CD14-positive monocyte (primary cell): ENCODE results near the gene C17orf50. TPM values are rescaled to one million over a fixed set of nuclear protein-coding genes. Genes with fewer than 3 reads are reported as not detected.

ENCODE experiments used
- DNase-seq, 3 donors: peaks; one replicate each; pipeline ENCODE4 v3.0.0-alpha.2; 2011 to 2022
- H2AFZ ChIP-seq: 2 replicates; pipeline ENCODE4 v1.6.0; 2012; ENCODE audit warnings: mild to moderate bottlenecking, low read depth, low read length, inconsistent platforms; ENCODE audit not compliant: insufficient read depth, poor library complexity, severe bottlenecking
- H3K27ac ChIP-seq, 2 donors: 1 replicate in 1 of 2; 2 replicates in 1 of 2; pipeline ENCODE4 v1.5.1; 2012 to 2013; ENCODE audit warnings: low read length in 2 of 2, control low read depth in 1 of 2, inconsistent platforms in 1 of 2, low read depth in 1 of 2, mild to moderate bottlenecking in 1 of 2
- H3K27me3 ChIP-seq, 2 donors: one replicate each; pipeline versions ENCODE4 v1.6.0 to v1.6.1; 2011 to 2013; ENCODE audit warnings: low read length in 2 of 2; ENCODE audit not compliant: control insufficient read depth in 2 of 2, insufficient read depth in 2 of 2
- H3K36me3 ChIP-seq, 2 donors: replicated peaks in 1 of 2; 1 replicate in 1 of 2; 2 replicates in 1 of 2; pipeline versions ENCODE4 v1.5.1 to v1.6.1; 2012 to 2013; ENCODE audit warnings: low read length in 2 of 2, control low read depth in 1 of 2, inconsistent platforms in 1 of 2, mild to moderate bottlenecking in 1 of 2; ENCODE audit not compliant: insufficient read depth in 2 of 2, control insufficient read depth in 1 of 2
- H3K4me1 ChIP-seq, 2 donors: 1 replicate in 1 of 2; 2 replicates in 1 of 2; pipeline versions ENCODE4 v1.5.1 to v1.6.1; 2012 to 2013; ENCODE audit warnings: low read length in 2 of 2, control low read depth in 1 of 2, inconsistent platforms in 1 of 2, mild to moderate bottlenecking in 1 of 2, moderate library complexity in 1 of 2; ENCODE audit not compliant: insufficient read depth in 2 of 2, control insufficient read depth in 1 of 2
- H3K4me2 ChIP-seq: replicated peaks from 2 replicates; pipeline ENCODE3; 2012; ENCODE audit warnings: low read length, moderate library complexity, mild to moderate bottlenecking; ENCODE audit not compliant: poor library complexity, severe bottlenecking; ENCODE audit errors: extremely low read depth
- H3K4me3 ChIP-seq, 3 experiments: fragments of 200-600 bp in 1 of 3; sonication (generic) in 1 of 3; replicated peaks in 1 of 3; 1 replicate in 2 of 3; 2 replicates in 1 of 3; pipeline ENCODE4 v1.5.1; 2011 to 2013; ENCODE audit warnings: low read length in 3 of 3, mild to moderate bottlenecking in 3 of 3, control low read depth in 2 of 3, low read depth in 2 of 3, inconsistent platforms in 1 of 3, moderate library complexity in 1 of 3
- H3K79me2 ChIP-seq: 2 replicates; pipeline ENCODE4 v1.6.0; 2012; ENCODE audit warnings: mild to moderate bottlenecking, control low read depth, inconsistent platforms, low read length, moderate library complexity; ENCODE audit not compliant: insufficient read depth
- H3K9ac ChIP-seq: 2 replicates; pipeline ENCODE4 v1.6.0; 2017; ENCODE audit warnings: low read length, mild to moderate bottlenecking; ENCODE audit not compliant: insufficient read depth, poor library complexity, severe bottlenecking
- H3K9me3 ChIP-seq, 2 donors: replicated peaks in 1 of 2; 1 replicate in 1 of 2; 2 replicates in 1 of 2; pipeline versions ENCODE4 v1.5.1 to v1.6.1; 2012 to 2013; ENCODE audit warnings: low read length in 2 of 2, control low read depth in 1 of 2; ENCODE audit not compliant: control insufficient read depth in 1 of 2, insufficient read depth in 1 of 2
- H4K20me1 ChIP-seq: 2 replicates; pipeline ENCODE4 v1.6.0; 2012; ENCODE audit warnings: mild to moderate bottlenecking, low read length, control low read depth, moderate library complexity; ENCODE audit not compliant: insufficient read depth
- H3K27ac Mint-ChIP-seq, 7 donors: one replicate each; pipeline ENCODE4 v1.8.0; 2020; ENCODE audit warnings: mild to moderate bottlenecking in 7 of 7, mixed read lengths in 7 of 7, moderate library complexity in 6 of 7, inconsistent platforms in 2 of 7
- H3K27me3 Mint-ChIP-seq, 3 donors: one replicate each; pipeline ENCODE4 v1.8.0; 2021 to 2022; ENCODE audit warnings: low read depth in 3 of 3, mild to moderate bottlenecking in 3 of 3, mixed read lengths in 3 of 3, moderate library complexity in 3 of 3, inconsistent platforms in 1 of 3
- H3K36me3 Mint-ChIP-seq, 2 donors: one replicate each; pipeline ENCODE4 v1.8.0; 2020; ENCODE audit warnings: mixed read lengths in 2 of 2, inconsistent platforms in 1 of 2, mild to moderate bottlenecking in 1 of 2
- H3K4me1 Mint-ChIP-seq: one replicate; pipeline ENCODE4 v1.8.0; 2020; ENCODE audit warnings: mild to moderate bottlenecking, mixed read lengths
- H3K4me3 Mint-ChIP-seq, 2 donors: one replicate each; pipeline ENCODE4 v1.8.0; 2020; ENCODE audit warnings: mild to moderate bottlenecking in 2 of 2, mixed read lengths in 2 of 2, moderate library complexity in 1 of 2
- H3K9me3 Mint-ChIP-seq, 7 donors: one replicate each; pipeline ENCODE4 v1.8.0; 2020 to 2022; ENCODE audit warnings: mixed read lengths in 7 of 7, mild to moderate bottlenecking in 6 of 7, moderate library complexity in 6 of 7, inconsistent platforms in 2 of 7
- WGBS: methylation state at CpG from one replicate; pipeline ENCODE4 v1.1.5; 2013; ENCODE audit warnings: missing lambda C conversion rate; ENCODE audit not compliant: insufficient coverage; 5-methylcytosine and 5-hydroxymethylcytosine counted together
- intact Hi-C, 2 donors: fragments of 100-400 bp; cut with micrococcal nuclease; formaldehyde crosslinking; loops; one replicate each; pipeline versions ENCODE4 v1.15.0 to v1.15.1; 2023
- polyA plus RNA-seq, 3 donors: library from polyadenylated mRNA; depleted of rRNA in 1 of 3; unstranded in 2 of 3; stranded (reverse) in 1 of 3; fragments of 300-500 nt in 2 of 3; fragments of >200 nt in 1 of 3; fragmentation: Illumina TruSeq in 2 of 3; gene quantifications; 1 replicate in 2 of 3; 2 replicates in 1 of 3; pipeline ENCODE4 v1.2.3, GENCODE V29; 2012 to 2021
- TF ChIP-seq, protein P1 (sequence below): fragments of 200-600 bp; IDR thresholded peaks from one replicate; pipeline ENCODE4 v1.8.0; 2022; ENCODE audit warnings: antibody characterized with exemption, mild to moderate bottlenecking

C17orf50 gene
- polyA plus RNA-seq, 3 donors: 0.23 TPM; not detected in 2

DNA sequence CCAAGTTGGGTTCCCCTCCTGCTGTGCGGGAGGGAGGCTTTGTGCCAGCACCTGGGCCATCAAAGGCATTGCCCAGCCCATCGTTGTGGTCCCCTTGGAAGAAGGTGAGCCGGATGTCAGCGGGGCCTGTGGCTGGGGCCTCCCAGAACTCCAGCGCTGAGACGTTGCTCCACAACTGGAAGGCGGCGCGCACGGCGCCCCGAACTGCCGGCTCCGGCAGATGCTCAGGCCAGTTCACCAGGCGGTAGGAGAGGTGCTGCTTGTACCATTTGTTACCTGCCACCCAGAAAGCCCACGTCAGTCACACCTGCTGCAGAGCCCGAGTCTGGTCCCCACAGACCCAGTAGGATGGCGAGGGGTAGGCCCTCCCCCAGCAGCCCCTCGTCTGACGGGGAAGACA lies 12.4 kb downstream of the C17orf50 start:
- Histone ChIP-seq H3K4me2 (no peak overlapping the region), H3K4me1 (peaks cover 15 to 16% of the 10 kb centered on the region in 2 donors), H3K27ac (no peak overlapping the region), H3K9ac (no peak overlapping the region), H3K27me3 (peaks cover 0 to 4% of the 10 kb centered on the region in 2 donors), H2AFZ (no peak overlapping the region), H3K36me3 (no peaks in the 10 kb centered on the region), H3K4me3 (no peak overlapping the region), H3K9me3 (no peaks in the 10 kb centered on the region), H4K20me1 (no peaks in the 10 kb centered on the region), H3K79me2 (no peaks in the 10 kb centered on the region)
- Mint-ChIP-seq H3K4me1 (peaks cover 18% of the 10 kb centered on the region), H3K9me3 (peaks cover 0 to 6% (median 0%) of the 10 kb centered on the region in 7 donors), H3K27ac (no peak overlapping the region), H3K4me3 (no peak overlapping the region), H3K36me3 (no peaks in the 10 kb centered on the region), H3K27me3 (peaks cover 7 to 23% (median 11%) of the 10 kb centered on the region in 3 donors)
- TF ChIP-seq, protein P1, sequence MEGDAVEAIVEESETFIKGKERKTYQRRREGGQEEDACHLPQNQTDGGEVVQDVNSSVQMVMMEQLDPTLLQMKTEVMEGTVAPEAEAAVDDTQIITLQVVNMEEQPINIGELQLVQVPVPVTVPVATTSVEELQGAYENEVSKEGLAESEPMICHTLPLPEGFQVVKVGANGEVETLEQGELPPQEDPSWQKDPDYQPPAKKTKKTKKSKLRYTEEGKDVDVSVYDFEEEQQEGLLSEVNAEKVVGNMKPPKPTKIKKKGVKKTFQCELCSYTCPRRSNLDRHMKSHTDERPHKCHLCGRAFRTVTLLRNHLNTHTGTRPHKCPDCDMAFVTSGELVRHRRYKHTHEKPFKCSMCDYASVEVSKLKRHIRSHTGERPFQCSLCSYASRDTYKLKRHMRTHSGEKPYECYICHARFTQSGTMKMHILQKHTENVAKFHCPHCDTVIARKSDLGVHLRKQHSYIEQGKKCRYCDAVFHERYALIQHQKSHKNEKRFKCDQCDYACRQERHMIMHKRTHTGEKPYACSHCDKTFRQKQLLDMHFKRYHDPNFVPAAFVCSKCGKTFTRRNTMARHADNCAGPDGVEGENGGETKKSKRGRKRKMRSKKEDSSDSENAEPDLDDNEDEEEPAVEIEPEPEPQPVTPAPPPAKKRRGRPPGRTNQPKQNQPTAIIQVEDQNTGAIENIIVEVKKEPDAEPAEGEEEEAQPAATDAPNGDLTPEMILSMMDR: no peak
- 79% methylated on average over 17 of the region's 20 CpGs for WGBS
- DNase-seq: no peak
- intact Hi-C loops: no loop called here

- Histone ChIP-seq H3K79me2 (no peaks in the 10 kb centered on the region), H2AFZ (no peak overlapping the region), H3K4me3 (no peak overlapping the region), H3K9ac (no peak overlapping the region), H3K36me3 (no peaks in the 10 kb centered on the region), H3K4me2 (no peak overlapping the region), H3K27me3 (peaks cover 0 to 4% of the 10 kb centered on the region in 2 donors), H4K20me1 (no peaks in the 10 kb centered on the region), H3K9me3 (no peaks in the 10 kb centered on the region), H3K27ac (no peak overlapping the region), H3K4me1 (peaks cover 17% of the 10 kb centered on the region in 2 donors)
- Mint-ChIP-seq H3K4me3 (peak overlapping the region in 1 of 2 donors; percentile 18), H3K4me1 (peaks cover 22% of the 10 kb centered on the region), H3K36me3 (no peaks in the 10 kb centered on the region), H3K27me3 (peaks cover 10 to 26% (median 11%) of the 10 kb centered on the region in 3 donors), H3K27ac (no peak overlapping the region), H3K9me3 (peaks cover 0 to 6% (median 0%) of the 10 kb centered on the region in 7 donors)
- 83% methylated on average over 8 of the region's 10 CpGs for WGBS
- TF ChIP-seq, protein P1: no peak
- intact Hi-C loops: no loop called here
- no peak for DNase-seq
Observed at GRCh38 chr17:35773679-35774425, 13.2 kb downstream of the C17orf50 start.
